ENCODE results near the gene CYP24A1. TPM values are rescaled to one million over a fixed set of nuclear protein-coding genes. Genes with fewer than 3 reads are reported as not detected.

Gene CYP24A1
- polyA plus RNA-seq, 3 donors, result not detected

DNA sequence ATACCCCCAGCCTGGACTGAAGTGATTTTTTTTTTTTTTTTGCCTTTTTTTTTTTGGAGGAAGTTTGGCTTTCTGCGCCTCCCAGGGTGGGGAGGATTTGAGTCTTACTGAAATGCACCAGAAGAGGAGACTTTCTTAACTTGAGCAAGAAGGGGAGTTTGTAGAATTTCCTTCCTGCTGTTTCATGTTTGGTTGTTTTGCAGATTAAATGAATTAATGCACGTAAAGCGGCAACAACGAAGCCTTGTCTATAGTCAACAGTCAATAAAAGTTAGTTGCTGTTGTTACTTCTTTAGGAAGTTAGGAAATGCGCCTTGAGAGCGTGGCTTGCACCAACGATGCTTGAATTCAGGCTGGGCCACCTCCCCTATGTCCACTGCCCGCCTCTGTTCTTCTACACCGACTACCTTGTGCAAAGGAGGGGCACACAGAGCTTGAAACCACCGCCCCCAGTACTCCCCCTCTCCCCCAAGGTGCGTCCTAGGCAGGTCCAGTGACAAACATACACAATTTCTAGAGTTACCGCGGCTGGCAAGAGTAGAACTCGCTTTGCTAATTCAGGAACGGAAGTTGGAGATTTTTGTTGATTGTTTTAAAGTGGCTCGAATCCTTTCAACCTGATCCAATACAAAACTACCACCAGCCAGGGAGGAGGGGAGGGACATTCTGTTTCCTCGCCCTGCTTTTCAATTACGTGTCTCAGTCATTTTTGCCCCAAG, 830 bp upstream of the CYP24A1 start:
- intact Hi-C loops (cut with micrococcal nuclease), result no loop called here
- Histone ChIP-seq H3K9me3 (replicated peaks in 1 of 2; ENCODE audit: control insufficient read depth in 1 of 2, insufficient read depth in 1 of 2, low read length in 2 of 2) (peaks cover 0 to 12% of the 10 kb centered on the region in 2 donors), H3K36me3 (replicated peaks in 1 of 2; ENCODE audit: control insufficient read depth in 1 of 2, insufficient read depth in 2 of 2, low read length in 2 of 2) (no peaks in the 10 kb centered on the region), H4K20me1 (ENCODE audit: insufficient read depth, low read length) (no peaks in the 10 kb centered on the region), H3K79me2 (ENCODE audit: insufficient read depth, low read length) (no peaks in the 10 kb centered on the region), H3K4me1 (ENCODE audit: control insufficient read depth in 1 of 2, insufficient read depth in 2 of 2, low read length in 2 of 2) (peaks cover 24 to 29% of the 10 kb centered on the region in 2 donors), H3K9ac (ENCODE audit: insufficient read depth, low read length, poor library complexity, severe bottlenecking) (peak overlapping the region; percentile 17), H2AFZ (ENCODE audit: insufficient read depth, low read depth, low read length, poor library complexity, severe bottlenecking) (peak overlapping the region; percentile 72), H3K27ac (ENCODE audit: low read depth in 1 of 2, low read length in 2 of 2) (no peak overlapping the region), H3K4me3 (replicated peaks in 1 of 3; ENCODE audit: low read depth in 2 of 3, low read length in 3 of 3) (peak overlapping the region; percentile 2 to 73 (median 24)), H3K27me3 (ENCODE audit: control insufficient read depth in 2 of 2, insufficient read depth in 2 of 2, low read length in 2 of 2) (peaks cover 45 to 54% of the 10 kb centered on the region in 2 donors), H3K4me2 (replicated peaks; ENCODE audit: extremely low read depth, low read length, poor library complexity, severe bottlenecking) (peak overlapping the region; percentile 80)
- Mint-ChIP-seq H3K27ac (no peak overlapping the region), H3K4me3 (peak overlapping the region; percentile 73 to 89), H3K27me3 (ENCODE audit: low read depth in 3 of 3) (peaks cover 43 to 61% (median 60%) of the 10 kb centered on the region in 3 donors), H3K4me1 (peaks cover 24% of the 10 kb centered on the region), H3K9me3 (peaks cover 0 to 13% (median 10%) of the 10 kb centered on the region in 7 donors), H3K36me3 (peaks cover 0 to 5% of the 10 kb centered on the region in 2 donors)
- TF ChIP-seq, protein P1, sequence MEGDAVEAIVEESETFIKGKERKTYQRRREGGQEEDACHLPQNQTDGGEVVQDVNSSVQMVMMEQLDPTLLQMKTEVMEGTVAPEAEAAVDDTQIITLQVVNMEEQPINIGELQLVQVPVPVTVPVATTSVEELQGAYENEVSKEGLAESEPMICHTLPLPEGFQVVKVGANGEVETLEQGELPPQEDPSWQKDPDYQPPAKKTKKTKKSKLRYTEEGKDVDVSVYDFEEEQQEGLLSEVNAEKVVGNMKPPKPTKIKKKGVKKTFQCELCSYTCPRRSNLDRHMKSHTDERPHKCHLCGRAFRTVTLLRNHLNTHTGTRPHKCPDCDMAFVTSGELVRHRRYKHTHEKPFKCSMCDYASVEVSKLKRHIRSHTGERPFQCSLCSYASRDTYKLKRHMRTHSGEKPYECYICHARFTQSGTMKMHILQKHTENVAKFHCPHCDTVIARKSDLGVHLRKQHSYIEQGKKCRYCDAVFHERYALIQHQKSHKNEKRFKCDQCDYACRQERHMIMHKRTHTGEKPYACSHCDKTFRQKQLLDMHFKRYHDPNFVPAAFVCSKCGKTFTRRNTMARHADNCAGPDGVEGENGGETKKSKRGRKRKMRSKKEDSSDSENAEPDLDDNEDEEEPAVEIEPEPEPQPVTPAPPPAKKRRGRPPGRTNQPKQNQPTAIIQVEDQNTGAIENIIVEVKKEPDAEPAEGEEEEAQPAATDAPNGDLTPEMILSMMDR (IDR thresholded peaks at IDR 0.05), result no peak
- 2% methylated on average over 6 of the region's 18 CpGs for WGBS (ENCODE audit: insufficient coverage)
- peak in 2 of 3 donors; percentile 10 to 20 for DNase-seq

DNA sequence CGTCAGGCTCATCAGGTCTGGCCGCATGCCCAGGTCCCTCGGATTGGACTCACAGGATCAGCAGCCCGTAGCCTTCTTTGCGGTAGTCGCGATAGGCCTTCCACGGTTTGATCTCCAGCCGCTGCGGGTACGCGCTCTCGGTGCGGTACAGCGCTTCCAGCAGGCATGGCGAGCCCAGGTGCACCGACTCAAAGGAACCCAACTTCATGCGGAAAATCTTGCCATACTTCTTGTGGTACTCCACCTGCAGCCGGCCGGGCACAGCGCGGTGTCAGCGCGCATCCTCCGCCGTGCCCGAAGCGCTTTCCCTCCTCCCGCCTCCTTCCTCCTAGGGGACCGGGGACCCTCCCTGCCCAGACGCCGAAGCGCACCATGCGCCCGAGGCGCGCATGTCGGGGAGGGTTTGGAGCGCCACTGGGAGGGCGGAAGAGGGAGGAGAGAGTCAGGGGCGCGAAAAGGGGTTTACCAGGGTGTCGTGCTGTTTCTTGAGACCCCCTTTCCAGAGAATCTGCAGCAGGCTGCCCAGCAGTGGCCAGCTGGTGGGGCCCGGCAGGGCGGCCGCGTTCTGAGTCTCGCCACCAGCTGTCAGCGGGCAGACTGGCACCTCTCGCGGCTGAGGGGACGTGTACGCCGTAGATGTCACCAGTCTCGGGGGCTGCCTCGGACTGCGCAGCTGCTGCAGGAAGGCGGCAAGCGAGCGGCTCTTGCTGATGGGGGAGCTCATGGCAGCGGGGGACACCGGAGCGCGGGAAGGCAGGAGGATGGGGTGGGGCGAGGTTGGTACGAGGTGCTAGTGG, 732 bp downstream of the CYP24A1 start:
- no peak overlapping the region for H3K27ac ChIP-seq (ENCODE audit: low read depth in 1 of 2, low read length in 2 of 2)
- H3K9me3 Mint-ChIP-seq, result peaks cover 0 to 16% (median 11%) of the 10 kb centered on the region in 7 donors
- H3K27me3 Mint-ChIP-seq (ENCODE audit: low read depth in 3 of 3), result peaks cover 55 to 76% (median 73%) of the 10 kb centered on the region in 3 donors
- H3K4me3 ChIP-seq (replicated peaks in 1 of 3; ENCODE audit: low read depth in 2 of 3, low read length in 3 of 3), result peak overlapping the region in 1 of 3 experiments; percentile 73
- no peak overlapping the region for H3K9ac ChIP-seq (ENCODE audit: insufficient read depth, low read length, poor library complexity, severe bottlenecking)
- no peaks in the 10 kb centered on the region for H3K36me3 ChIP-seq (replicated peaks in 1 of 2; ENCODE audit: control insufficient read depth in 1 of 2, insufficient read depth in 2 of 2, low read length in 2 of 2)
- intact Hi-C loops (cut with micrococcal nuclease), result no loop called here
- peak overlapping the region in 1 of 7 donors; percentile 72 for H3K27ac Mint-ChIP-seq
- H3K4me1 ChIP-seq (ENCODE audit: control insufficient read depth in 1 of 2, insufficient read depth in 2 of 2, low read length in 2 of 2), result peaks cover 24 to 29% of the 10 kb centered on the region in 2 donors
- 2% methylated on average over 64 of the region's 66 CpGs for WGBS (ENCODE audit: insufficient coverage)
- peak overlapping the region; percentile 68 to 89 for H3K4me3 Mint-ChIP-seq
- no peaks in the 10 kb centered on the region for H3K79me2 ChIP-seq (ENCODE audit: insufficient read depth, low read length)
- H4K20me1 ChIP-seq (ENCODE audit: insufficient read depth, low read length), result no peaks in the 10 kb centered on the region
- peaks cover 24% of the 10 kb centered on the region for H3K4me1 Mint-ChIP-seq
- peaks cover 51 to 63% of the 10 kb centered on the region in 2 donors for H3K27me3 ChIP-seq (ENCODE audit: control insufficient read depth in 2 of 2, insufficient read depth in 2 of 2, low read length in 2 of 2)
- TF ChIP-seq, protein P1 (IDR thresholded peaks at IDR 0.05), result no peak
- DNase-seq, result no peak
- H3K9me3 ChIP-seq (replicated peaks in 1 of 2; ENCODE audit: control insufficient read depth in 1 of 2, insufficient read depth in 1 of 2, low read length in 2 of 2), result peaks cover 0 to 12% of the 10 kb centered on the region in 2 donors
- peak overlapping the region; percentile 80 for H3K4me2 ChIP-seq (replicated peaks; ENCODE audit: extremely low read depth, low read length, poor library complexity, severe bottlenecking)
- peaks cover 0 to 5% of the 10 kb centered on the region in 2 donors for H3K36me3 Mint-ChIP-seq
- H2AFZ ChIP-seq (ENCODE audit: insufficient read depth, low read depth, low read length, poor library complexity, severe bottlenecking), result peak overlapping the region; percentile 72

Measured in CD14-positive monocyte (primary cell).